HEK293 (cell line): ENCODE measurements around the gene DLX3.

Experiments
- CTCF ChIA-PET: fragments of 350-600 bp; formaldehyde crosslinking; extraction: SDS; loops from one replicate; lab custom pipeline; 2021; ENCODE audit warnings: antibody characterized with exemption; lab: Yijun Ruan, JAX
- POLR2A ChIA-PET: fragments of 300-600 bp; formaldehyde crosslinking; extraction: SDS; loops from one replicate; lab custom pipeline; 2020; ENCODE audit warnings: antibody characterized with exemption, inconsistent platforms; lab: Yijun Ruan, JAX
- H3K27ac ChIP-seq: fragments of 200-500 bp; sonication (Bioruptor generic); 2 replicates; pipeline ENCODE4 v1.5.1; 2014; ENCODE audit warnings: low read depth, low read length, control low read depth, inconsistent platforms; ENCODE audit errors: extremely low read depth
- H3K36me3 ChIP-seq, 2 experiments: fragments of 200-500 bp in 1 of 2; sonication (Bioruptor generic) in 1 of 2; 1 replicate in 1 of 2; 2 replicates in 1 of 2; pipeline ENCODE4 v1.5.1; 2014 to 2017; ENCODE audit warnings: inconsistent platforms in 2 of 2, low read length in 2 of 2; ENCODE audit not compliant: control insufficient read depth in 2 of 2, insufficient read depth in 1 of 2
- H3K4me1 ChIP-seq: fragments of 200-500 bp; sonication (Bioruptor generic); 2 replicates; pipeline ENCODE4 v1.5.1; 2014; ENCODE audit warnings: mild to moderate bottlenecking, low read length, inconsistent platforms; ENCODE audit not compliant: control insufficient read depth, insufficient read depth
- H3K4me3 ChIP-seq: 2 replicates; pipeline ENCODE4 v1.5.1; 2011; ENCODE audit warnings: low read depth, mild to moderate bottlenecking, control low read depth, low read length, moderate library complexity
- H3K9me3 ChIP-seq: fragments of 200-500 bp; sonication (Bioruptor generic); 2 replicates; pipeline ENCODE4 v1.5.1; 2014; ENCODE audit warnings: low read depth, low read length, inconsistent platforms; ENCODE audit not compliant: control insufficient read depth, insufficient read depth
- BCL11A ChIP-seq: fragments of 450-650 bp; formaldehyde crosslinking; IDR thresholded peaks from 2 replicates; pipeline ENCODE4 v1.5.1; 2016; ENCODE audit warnings: low read depth, missing biosample characterization, missing genetic modification characterization
- RBAK ChIP-seq: fragments of 450-650 bp; formaldehyde crosslinking; IDR thresholded peaks from 2 replicates; pipeline ENCODE4 v1.5.1; 2016; ENCODE audit warnings: missing biosample characterization, missing genetic modification characterization
- SCRT2 ChIP-seq: fragments of 450-650 bp; formaldehyde crosslinking; IDR thresholded peaks from 2 replicates; pipeline ENCODE4 v1.5.1; 2016; ENCODE audit warnings: missing biosample characterization, missing genetic modification characterization
- ZBTB44 ChIP-seq: fragments of 450-650 bp; IDR thresholded peaks from 2 replicates; pipeline ENCODE4 v1.5.1; 2018; ENCODE audit warnings: missing biosample characterization, mild to moderate bottlenecking, missing genetic modification characterization
- ZBTB49 ChIP-seq: fragments of 450-650 bp; formaldehyde crosslinking; IDR thresholded peaks from 2 replicates; pipeline ENCODE4 v1.5.1; 2016; ENCODE audit warnings: missing biosample characterization, missing genetic modification characterization, low read depth
- ZNF112 ChIP-seq: fragments of 450-650 bp; formaldehyde crosslinking; IDR thresholded peaks from 2 replicates; pipeline ENCODE4 v1.5.0; 2017; ENCODE audit warnings: missing biosample characterization, missing genetic modification characterization
- ZNF16 ChIP-seq: fragments of 450-650 bp; formaldehyde crosslinking; IDR thresholded peaks from 2 replicates; pipeline ENCODE4 v1.5.1; 2016; ENCODE audit warnings: low read depth, missing biosample characterization, missing genetic modification characterization
- ZNF416 ChIP-seq: fragments of 450-650 bp; formaldehyde crosslinking; IDR thresholded peaks from 2 replicates; pipeline ENCODE4 v1.5.1; 2016; ENCODE audit warnings: missing biosample characterization, missing genetic modification characterization
- ZNF645 ChIP-seq: fragments of 450-650 bp; formaldehyde crosslinking; IDR thresholded peaks from 2 replicates; pipeline ENCODE4; 2016; ENCODE audit warnings: missing biosample characterization, missing genetic modification characterization

The DLX3 gene

GRCh38 chr17:49941427-49941826 is 53.6 kb downstream of the DLX3 start:
- Histone ChIP-seq H3K4me3 (no peak overlapping the region), H3K9me3 (no peaks in the 10 kb centered on the region), H3K4me1 (no peaks in the 10 kb centered on the region), H3K27ac (no peak overlapping the region), H3K36me3 (no peaks in the 10 kb centered on the region)
- ChIA-PET CTCF (interaction anchor here (1.0 to 7.5 kb wide), 4 partner anchors 11 to 61 kb away, joined by 3 to 64 read pairs (median 14); partner anchors contain the start of gene DLX3), POLR2A (interaction anchor here (0.7 kb wide), 1 partner anchor 119 kb away, joined by 3 read pairs; no protein-coding TSS in a partner anchor)
- TF ChIP-seq RBAK (tag by site-specific recombination): no peak
- no peak for TF ChIP-seq SCRT2 (tag by site-specific recombination)
- TF ChIP-seq ZBTB44 (tag by site-specific recombination): no peak
- TF ChIP-seq ZNF16: no peak
- TF ChIP-seq ZNF645 (tag by site-specific recombination): no peak
- no peak for TF ChIP-seq BCL11A
- no peak for TF ChIP-seq ZNF112
- TF ChIP-seq ZBTB49 (tag by site-specific recombination): no peak
- TF ChIP-seq ZNF416 (tag by site-specific recombination): no peak
